ENCODE results near the gene HSPA1L. TPM values are rescaled to one million over a fixed set of nuclear protein-coding genes. Genes with fewer than 3 reads are reported as not detected.

HSPA1L gene
- total and polyA plus RNA-seq, 10 of the 15 experiments (the other 5 are each of a cell fraction or from before 2014, with no cell fraction given): 0.69 to 2.5 (median 1.5) TPM

DNA sequence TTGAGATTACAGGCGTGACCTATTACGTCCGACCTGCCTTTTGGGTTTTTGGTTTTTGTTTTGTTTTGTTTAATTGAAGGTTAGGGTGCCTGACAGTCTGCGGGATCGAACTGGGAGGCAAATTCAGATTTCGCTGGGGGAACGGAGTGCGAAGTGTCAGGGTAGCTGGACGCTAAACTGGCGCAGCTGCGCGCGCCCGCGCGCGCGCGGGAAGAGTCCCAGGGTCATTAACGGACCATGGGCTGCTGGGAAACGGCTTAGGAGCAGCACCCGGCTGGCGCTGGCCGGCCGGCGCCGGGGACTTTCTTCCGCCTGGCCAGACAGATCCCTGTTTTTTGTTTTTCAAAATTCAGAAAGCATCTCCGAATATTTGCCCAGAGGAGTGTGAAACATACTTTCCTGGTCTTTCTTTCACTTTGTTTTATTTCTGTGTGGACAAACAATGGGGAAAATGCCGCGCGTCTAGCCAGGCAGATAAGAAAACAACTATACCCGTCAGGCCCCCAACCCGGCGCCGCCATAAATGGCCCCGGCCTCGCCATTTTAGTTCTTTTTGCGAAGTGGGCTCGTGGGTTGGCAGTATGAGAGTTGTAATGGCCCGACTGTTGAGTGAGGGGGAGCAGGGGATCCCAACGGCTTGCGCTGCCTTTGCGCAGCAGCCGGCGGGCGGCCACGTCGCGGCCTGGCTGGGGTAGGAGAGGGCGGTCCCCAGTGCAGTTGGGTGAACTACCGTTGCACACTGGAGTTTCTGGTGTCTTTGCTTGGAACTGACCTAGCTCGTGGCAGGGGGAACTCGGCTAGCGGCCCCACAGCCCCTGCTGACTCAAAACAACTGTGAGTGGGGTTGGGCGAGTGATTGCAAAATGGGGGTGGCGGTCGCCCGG lies 19.5 kb upstream of the HSPA1L start (continued):
- TF ChIP-seq, protein P1, sequence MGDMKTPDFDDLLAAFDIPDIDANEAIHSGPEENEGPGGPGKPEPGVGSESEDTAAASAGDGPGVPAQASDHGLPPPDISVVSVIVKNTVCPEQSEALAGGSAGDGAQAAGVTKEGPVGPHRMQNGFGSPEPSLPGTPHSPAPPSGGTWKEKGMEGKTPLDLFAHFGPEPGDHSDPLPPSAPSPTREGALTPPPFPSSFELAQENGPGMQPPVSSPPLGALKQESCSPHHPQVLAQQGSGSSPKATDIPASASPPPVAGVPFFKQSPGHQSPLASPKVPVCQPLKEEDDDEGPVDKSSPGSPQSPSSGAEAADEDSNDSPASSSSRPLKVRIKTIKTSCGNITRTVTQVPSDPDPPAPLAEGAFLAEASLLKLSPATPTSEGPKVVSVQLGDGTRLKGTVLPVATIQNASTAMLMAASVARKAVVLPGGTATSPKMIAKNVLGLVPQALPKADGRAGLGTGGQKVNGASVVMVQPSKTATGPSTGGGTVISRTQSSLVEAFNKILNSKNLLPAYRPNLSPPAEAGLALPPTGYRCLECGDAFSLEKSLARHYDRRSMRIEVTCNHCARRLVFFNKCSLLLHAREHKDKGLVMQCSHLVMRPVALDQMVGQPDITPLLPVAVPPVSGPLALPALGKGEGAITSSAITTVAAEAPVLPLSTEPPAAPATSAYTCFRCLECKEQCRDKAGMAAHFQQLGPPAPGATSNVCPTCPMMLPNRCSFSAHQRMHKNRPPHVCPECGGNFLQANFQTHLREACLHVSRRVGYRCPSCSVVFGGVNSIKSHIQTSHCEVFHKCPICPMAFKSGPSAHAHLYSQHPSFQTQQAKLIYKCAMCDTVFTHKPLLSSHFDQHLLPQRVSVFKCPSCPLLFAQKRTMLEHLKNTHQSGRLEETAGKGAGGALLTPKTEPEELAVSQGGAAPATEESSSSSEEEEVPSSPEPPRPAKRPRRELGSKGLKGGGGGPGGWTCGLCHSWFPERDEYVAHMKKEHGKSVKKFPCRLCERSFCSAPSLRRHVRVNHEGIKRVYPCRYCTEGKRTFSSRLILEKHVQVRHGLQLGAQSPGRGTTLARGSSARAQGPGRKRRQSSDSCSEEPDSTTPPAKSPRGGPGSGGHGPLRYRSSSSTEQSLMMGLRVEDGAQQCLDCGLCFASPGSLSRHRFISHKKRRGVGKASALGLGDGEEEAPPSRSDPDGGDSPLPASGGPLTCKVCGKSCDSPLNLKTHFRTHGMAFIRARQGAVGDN (IDR thresholded peaks at IDR 0.05): peak; percentile 96
- peak; percentile 98 for TF ChIP-seq CBFB (IDR thresholded peaks at IDR 0.05; ENCODE audit: low read depth)
- peak; percentile 87 for TF ChIP-seq RB1 (IDR thresholded peaks at IDR 0.05; ENCODE audit: borderline replicate concordance)
- TF ChIP-seq RAD21 (IDR thresholded peaks at IDR 0.05; ENCODE audit: insufficient read depth, low read depth, low read length): no peak
- TF ChIP-seq, protein P2, sequence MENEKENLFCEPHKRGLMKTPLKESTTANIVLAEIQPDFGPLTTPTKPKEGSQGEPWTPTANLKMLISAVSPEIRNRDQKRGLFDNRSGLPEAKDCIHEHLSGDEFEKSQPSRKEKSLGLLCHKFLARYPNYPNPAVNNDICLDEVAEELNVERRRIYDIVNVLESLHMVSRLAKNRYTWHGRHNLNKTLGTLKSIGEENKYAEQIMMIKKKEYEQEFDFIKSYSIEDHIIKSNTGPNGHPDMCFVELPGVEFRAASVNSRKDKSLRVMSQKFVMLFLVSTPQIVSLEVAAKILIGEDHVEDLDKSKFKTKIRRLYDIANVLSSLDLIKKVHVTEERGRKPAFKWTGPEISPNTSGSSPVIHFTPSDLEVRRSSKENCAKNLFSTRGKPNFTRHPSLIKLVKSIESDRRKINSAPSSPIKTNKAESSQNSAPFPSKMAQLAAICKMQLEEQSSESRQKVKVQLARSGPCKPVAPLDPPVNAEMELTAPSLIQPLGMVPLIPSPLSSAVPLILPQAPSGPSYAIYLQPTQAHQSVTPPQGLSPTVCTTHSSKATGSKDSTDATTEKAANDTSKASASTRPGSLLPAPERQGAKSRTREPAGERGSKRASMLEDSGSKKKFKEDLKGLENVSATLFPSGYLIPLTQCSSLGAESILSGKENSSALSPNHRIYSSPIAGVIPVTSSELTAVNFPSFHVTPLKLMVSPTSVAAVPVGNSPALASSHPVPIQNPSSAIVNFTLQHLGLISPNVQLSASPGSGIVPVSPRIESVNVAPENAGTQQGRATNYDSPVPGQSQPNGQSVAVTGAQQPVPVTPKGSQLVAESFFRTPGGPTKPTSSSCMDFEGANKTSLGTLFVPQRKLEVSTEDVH (IDR thresholded peaks at IDR 0.05; ENCODE audit: low read depth, partially characterized antibody): peak; percentile 74
- TF ChIP-seq, protein P3, sequence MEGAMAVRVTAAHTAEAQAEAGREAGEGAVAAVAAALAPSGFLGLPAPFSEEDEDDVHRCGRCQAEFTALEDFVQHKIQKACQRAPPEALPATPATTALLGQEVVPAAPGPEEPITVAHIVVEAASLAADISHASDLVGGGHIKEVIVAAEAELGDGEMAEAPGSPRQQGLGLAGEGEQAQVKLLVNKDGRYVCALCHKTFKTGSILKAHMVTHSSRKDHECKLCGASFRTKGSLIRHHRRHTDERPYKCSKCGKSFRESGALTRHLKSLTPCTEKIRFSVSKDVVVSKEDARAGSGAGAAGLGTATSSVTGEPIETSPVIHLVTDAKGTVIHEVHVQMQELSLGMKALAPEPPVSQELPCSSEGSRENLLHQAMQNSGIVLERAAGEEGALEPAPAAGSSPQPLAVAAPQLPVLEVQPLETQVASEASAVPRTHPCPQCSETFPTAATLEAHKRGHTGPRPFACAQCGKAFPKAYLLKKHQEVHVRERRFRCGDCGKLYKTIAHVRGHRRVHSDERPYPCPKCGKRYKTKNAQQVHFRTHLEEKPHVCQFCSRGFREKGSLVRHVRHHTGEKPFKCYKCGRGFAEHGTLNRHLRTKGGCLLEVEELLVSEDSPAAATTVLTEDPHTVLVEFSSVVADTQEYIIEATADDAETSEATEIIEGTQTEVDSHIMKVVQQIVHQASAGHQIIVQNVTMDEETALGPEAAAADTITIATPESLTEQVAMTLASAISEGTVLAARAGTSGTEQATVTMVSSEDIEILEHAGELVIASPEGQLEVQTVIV (IDR thresholded peaks at IDR 0.05; ENCODE audit: borderline replicate concordance, partially characterized antibody): no peak
- TF ChIP-seq ASH2L (IDR thresholded peaks at IDR 0.05; ENCODE audit: borderline replicate concordance, low read depth): peak; percentile 33; the same call in 1 of the 2 replicates
- TF ChIP-seq ZNF274 (IDR thresholded peaks at IDR 0.05; ENCODE audit: insufficient read depth, insufficient read length): no peak
- TF ChIP-seq CREB1 (IDR thresholded peaks at IDR 0.05; ENCODE audit: low read depth): peak; percentile 18
- 0 out of 2 replicates have a peak, but pooled peaks have one; percentile 52 for TF ChIP-seq STAT1 (conservative IDR thresholded peaks at IDR 0.05)
- peak; percentile 82 for TF ChIP-seq NBN (IDR thresholded peaks at IDR 0.05)
- TF ChIP-seq CBX5 (IDR thresholded peaks at IDR 0.05; ENCODE audit: low read depth): no peak; the same call in 1 of the 2 replicates
- TF ChIP-seq, protein P4, sequence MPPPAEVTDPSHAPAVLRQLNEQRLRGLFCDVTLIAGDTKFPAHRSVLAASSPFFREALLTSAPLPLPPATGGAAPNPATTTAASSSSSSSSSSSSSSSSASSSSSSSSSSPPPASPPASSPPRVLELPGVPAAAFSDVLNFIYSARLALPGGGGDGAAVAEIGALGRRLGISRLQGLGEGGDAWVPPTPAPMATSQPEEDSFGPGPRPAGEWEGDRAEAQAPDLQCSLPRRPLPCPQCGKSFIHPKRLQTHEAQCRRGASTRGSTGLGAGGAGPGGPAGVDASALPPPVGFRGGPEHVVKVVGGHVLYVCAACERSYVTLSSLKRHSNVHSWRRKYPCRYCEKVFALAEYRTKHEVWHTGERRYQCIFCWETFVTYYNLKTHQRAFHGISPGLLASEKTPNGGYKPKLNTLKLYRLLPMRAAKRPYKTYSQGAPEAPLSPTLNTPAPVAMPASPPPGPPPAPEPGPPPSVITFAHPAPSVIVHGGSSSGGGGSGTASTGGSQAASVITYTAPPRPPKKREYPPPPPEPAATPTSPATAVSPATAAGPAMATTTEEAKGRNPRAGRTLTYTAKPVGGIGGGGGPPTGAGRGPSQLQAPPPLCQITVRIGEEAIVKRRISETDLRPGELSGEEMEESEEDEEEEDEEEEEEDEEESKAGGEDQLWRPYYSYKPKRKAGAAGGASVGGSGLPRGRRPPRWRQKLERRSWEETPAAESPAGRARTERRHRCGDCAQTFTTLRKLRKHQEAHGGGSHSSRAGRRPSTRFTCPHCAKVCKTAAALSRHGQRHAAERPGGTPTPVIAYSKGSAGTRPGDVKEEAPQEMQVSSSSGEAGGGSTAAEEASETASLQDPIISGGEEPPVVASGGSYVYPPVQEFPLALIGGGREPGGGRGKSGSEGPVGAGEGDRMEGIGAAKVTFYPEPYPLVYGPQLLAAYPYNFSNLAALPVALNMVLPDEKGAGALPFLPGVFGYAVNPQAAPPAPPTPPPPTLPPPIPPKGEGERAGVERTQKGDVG (CRISPR knock-in tag; IDR thresholded peaks at IDR 0.05): no peak
- 0 out of 2 replicates have a peak, but pooled peaks have one; percentile 2 for TF ChIP-seq SMC3 (IDR thresholded peaks at IDR 0.05; ENCODE audit: borderline replicate concordance, low read length)
- peak; percentile 84 for TF ChIP-seq IKZF1 (conservative IDR thresholded peaks at IDR 0.05)
- TF ChIP-seq TCF3 (IDR thresholded peaks at IDR 0.05; ENCODE audit: borderline replicate concordance, insufficient read depth, low read depth, low read length): peak; percentile 69; the same call in 1 of the 2 replicates

Measured in GM12878 (cell line).